ENCODE data around the gene SLC39A6.
"Not testable (repeated sequence)": the region's sequence is repeated elsewhere in the genome, so short reads cannot be mapped to it uniquely, and the experiment has no call there.

Gene SLC39A6, protein sequence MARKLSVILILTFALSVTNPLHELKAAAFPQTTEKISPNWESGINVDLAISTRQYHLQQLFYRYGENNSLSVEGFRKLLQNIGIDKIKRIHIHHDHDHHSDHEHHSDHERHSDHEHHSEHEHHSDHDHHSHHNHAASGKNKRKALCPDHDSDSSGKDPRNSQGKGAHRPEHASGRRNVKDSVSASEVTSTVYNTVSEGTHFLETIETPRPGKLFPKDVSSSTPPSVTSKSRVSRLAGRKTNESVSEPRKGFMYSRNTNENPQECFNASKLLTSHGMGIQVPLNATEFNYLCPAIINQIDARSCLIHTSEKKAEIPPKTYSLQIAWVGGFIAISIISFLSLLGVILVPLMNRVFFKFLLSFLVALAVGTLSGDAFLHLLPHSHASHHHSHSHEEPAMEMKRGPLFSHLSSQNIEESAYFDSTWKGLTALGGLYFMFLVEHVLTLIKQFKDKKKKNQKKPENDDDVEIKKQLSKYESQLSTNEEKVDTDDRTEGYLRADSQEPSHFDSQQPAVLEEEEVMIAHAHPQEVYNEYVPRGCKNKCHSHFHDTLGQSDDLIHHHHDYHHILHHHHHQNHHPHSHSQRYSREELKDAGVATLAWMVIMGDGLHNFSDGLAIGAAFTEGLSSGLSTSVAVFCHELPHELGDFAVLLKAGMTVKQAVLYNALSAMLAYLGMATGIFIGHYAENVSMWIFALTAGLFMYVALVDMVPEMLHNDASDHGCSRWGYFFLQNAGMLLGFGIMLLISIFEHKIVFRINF

GRCh38 chr18:36129300-36130038 is at the start of gene SLC39A6, which contains the start of gene ELP2:
Gene SLC39A6 (minus strand): TSS chr18:36129340. CDS start chr18:36127007, 2,333 bp downstream.
Gene ELP2 (plus strand): TSS chr18:36129899. CDS start chr18:36129934, 35 bp downstream.
- peak; percentile 80 for DNase-seq

DNA sequence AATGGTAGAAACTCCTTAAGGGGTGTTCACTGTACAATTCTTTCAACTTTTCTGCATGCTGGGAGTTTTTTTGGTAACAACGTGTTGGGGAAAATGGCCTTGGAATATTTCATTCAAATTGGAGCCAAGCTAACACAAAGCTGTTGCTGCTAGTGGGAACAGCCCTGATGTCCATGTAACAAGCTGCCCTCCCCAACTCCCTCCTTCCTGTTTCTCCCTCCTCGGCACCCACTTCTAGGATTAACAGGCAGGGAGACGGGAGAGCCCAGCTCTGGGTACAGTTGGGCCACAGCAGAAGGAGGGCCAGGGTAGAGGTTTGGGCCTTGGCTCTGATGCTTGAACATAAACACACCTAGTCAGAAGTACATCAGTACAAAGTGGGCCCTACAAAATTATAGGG is 48.8 kb upstream of the SLC39A6 start:
- DNase-seq = no peak

DNA sequence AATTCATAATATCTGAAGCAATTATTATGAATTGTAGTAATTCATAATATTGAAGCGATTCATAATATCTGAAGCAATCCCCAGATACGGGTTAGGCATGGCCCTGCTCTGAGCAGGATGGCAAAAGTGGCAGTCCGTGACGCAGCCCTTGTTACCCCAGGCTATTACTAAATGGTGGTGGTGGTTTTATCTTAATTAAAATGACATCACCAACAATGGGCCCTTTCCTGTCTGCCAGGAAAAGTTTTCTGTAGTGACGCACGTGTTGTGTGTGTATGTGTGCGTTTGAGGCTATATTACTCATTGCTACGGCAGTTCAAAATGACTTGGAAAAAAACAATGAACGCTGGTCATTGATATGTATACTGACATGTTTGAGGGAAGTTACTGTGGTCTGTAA is 47.6 kb upstream of the SLC39A6 start:
- DNase-seq = no peak

- no peak for DNase-seq
Measured at GRCh38 chr18:36176177-36176584, 47.0 kb upstream of the SLC39A6 start.

DNA sequence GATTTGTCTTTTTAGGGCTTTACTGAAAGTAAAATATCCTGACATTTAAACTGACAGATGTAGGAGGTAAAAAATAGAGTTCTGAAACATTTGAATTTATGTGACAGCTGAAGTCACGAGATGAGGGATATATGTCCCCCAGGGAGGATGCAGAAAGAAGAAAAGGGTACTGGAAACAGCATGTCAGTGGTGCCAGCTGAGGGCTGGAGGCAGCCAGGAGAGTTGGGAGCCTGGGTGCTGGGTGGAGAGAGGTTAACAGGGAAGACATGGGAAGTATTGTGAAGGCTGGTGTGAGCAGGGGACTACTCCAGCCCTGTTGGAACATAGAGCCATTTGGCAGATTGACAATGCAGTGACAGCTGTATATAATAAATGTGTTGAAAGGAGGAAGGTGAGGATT is 46.3 kb upstream of the SLC39A6 start:
- no peak for DNase-seq

- no peak for DNase-seq
Measured at GRCh38 chr18:36169938-36170337, 40.8 kb upstream of the SLC39A6 start.

GRCh38 chr18:36168296-36168695 is 39.2 kb upstream of the SLC39A6 start:
- not testable (repeated sequence) for DNase-seq

- DNase-seq = no peak
Measured at GRCh38 chr18:36167692-36168218, 38.6 kb upstream of the SLC39A6 start.

DNA sequence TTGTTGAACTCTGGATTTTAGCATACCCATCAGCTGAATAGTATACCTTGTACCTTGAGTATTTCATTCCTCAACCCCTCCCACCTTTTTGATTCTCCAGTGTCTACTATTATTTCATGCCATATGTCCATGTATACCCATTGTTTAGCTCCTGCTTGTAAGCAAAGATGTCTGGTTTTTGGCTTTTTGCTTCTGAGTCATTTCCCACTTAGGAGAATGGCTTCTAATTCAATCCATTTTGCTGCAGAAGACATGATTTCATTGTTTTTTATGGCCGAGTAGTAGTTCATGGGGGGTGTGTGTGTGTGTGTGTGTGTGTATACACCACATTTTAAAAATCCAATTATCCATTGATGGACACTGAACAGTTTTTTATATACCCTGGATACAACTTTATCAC is 33.8 kb upstream of the SLC39A6 start:
- no peak for DNase-seq

DNA sequence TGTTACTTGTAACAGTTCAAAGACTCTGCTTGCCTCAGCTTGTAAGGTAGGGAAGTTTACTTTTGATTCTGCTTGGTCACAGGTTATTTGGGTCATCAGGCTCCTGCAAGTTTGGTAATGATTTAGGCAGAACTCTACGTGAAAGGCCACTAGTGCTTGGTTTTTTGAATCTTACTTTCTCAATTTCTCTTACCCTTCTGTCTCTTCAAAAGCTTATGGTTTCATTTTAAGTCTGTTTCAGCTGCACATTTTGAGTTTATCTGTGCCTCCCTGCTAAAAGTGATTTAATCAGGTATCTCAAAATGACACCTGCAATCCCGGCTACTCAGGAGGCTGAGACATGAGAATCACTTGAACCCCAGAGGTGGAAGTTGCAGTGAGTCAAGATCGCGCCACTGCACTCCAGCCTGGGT is 31.8 kb upstream of the SLC39A6 start:
- no peak for DNase-seq

DNA sequence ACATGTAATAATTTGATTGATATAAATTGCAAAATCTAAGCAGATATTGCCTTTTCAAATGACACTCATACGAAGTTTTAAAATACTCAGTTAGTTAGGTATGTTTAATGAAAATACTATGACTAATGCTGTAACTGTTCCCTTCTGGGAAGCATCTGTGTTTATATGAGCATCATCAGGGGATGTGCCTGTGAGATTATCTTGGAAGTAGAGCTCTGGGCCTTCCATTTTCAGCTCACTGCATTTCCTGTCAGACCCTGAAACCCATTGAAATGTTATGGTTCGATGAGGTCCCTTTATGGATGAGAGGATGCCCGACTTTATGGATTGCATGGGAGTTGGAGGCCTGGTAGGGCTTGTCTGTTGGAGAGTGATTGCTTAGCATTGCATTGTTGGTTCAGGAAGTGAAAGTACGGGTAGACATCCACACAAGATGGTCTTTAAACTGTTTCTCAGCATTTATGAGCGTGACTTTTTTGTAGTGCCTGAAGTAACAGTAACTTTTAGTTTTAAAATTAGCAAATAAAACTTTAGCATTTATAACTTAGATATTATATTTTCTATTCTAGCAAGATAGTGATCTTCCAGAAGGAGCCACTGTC is 29.2 kb upstream of the SLC39A6 start:
- no peak for DNase-seq

DNA sequence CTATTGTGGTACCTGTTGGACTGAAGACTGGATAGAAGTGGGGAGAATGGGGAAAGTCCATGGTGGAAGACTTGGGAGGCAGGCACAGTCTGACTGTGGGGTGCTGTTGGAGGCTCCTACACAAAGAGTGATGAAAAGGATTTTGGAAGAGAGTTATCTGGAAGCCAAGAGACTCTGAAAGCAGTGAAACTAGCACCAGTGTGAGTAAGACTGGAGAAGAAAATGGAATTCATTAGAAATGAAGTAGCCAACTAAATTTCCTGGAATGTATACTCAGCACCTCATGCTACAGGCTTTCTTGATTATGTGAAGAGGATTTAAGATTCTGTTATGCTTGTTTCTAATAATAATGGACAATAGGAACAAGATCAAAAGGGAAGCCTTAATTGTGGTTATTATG is 28.3 kb upstream of the SLC39A6 start:
- DNase-seq = no peak

DNA sequence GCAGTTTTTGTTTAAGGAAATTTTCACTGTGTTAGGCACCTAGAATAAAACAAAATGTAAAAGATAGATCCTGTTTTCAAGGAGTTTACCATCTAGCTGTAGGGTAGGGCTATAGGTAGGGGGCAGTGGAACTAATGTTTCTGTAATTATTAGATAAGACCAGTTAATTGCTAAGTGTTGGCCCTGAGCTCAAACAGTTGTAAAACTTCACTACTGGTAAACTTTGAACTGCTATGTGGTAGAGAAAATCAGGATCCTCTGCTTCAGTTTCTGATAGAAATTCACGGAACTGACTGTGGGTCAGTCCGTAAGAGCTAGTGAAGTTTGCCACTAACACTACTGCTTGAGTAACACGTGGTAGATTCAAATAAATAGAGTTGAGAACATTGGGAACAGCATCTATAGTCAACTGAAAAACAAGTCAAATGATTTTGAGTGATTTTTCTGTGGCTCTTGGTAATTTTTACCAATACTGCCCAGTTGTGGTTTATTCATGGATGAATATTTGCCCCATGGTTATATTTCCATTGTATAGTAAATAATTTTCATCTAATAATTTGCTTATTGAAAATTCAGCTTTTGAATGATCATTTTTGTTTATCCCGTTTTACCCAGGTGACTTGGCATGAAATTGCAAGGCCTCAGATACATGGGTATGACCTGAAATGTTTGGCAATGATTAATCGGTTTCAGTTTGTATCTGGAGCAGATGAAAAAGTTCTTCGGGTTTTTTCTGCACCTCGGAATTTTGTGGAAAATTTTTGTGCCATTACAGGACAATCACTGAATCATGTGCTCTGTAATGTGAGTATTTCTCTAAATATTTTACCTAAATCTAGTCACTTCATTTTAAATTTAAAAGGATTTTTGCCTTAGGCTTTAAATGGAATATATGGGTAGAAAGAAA is 27.0 kb upstream of the SLC39A6 start:
- no peak for DNase-seq

GRCh38 chr18:36153771-36154170 is 24.6 kb upstream of the SLC39A6 start:
- DNase-seq = no peak

DNA sequence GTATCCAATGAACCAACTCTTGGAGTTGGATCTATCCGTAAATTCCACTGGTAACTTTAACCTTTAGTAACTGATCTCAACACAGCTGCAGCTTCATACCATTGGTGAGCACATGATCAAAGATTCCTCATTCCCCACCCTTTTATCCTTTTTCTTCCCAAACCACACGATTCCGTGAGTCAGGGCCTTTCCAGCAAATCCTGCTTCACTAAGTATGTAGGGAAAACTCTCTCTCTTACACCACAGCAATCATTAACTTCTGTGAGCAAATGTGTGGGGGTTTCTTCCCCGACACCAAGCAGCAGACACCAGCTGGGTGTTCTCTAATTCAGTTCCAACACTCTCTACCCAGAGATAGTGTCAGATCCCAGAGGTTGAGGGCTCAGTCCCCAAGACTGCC is 24.1 kb upstream of the SLC39A6 start:
- DNase-seq = no peak

DNA sequence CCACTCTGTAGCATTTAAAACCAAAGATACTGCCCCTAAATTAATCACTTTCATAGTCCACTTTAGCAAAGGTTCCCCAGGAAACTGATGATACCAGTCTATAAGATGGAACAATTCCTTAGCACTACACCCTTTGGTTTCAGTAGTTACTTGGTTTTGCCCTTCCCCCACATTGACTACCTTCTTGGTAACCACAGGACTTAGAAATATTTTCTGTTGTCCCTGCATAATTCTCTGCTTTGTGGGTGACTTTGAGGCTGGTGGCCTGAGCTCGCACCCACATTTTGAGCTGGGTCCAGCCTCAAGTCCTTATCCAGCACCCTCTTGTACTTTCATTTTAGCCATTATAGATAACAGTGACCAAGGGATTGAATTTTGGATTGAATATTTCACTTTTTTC is 23.6 kb upstream of the SLC39A6 start:
- no peak for DNase-seq

GRCh38 chr18:36149514-36150289 is 20.6 kb upstream of the SLC39A6 start:
- no peak for DNase-seq

- DNase-seq = no peak
Measured at GRCh38 chr18:36143391-36143790, 14.3 kb upstream of the SLC39A6 start.

DNA sequence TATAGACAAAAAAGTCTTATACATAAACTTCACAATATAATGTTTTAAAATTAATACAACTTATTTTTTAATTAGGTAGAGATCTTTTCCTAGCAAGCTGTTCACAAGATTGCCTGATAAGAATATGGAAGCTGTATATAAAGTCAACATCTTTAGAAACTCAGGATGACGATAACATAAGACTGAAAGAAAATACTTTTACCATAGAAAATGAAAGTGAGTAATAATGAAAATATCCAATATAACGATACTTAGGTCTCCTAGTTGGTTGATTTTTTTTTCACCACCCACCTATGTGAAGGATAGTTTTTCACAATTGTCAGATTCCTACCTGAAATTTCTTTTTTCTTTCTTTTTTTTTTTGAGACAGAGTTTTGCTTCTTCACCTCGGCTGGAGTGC is 13.6 kb upstream of the SLC39A6 start:
- no peak for DNase-seq

- DNase-seq = no peak
Measured at GRCh38 chr18:36141576-36141975, 12.4 kb upstream of the SLC39A6 start.

DNA sequence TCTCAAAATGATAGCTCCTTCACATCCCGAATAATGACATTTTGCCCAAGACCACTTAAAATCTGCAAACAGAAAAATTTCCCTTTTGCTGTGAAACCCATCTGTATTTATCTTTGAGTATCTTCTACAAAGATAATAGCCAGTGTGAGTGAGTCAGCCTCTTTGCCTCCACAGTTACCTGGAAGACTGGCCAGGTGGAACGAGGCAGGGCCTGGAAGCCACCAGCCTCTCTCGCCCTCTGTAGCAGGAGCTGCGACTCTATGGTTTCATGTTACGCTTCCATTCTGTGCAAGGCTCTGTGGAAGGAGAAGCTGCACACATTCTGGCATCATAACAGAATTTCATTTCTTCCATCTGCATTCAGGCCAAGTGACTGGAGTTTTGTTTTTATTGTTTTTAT is 10.1 kb upstream of the SLC39A6 start:
- no peak for DNase-seq
